HL-60/S4 (cell line): ENCODE results near the gene MPPED2.

ENCODE experiments used
- in situ Hi-C: fragments of 300-500 bp; cut with MboI; formaldehyde crosslinking; loops from 2 replicates; pipeline ENCODE4 v1.14.3; 2022; ENCODE audit warnings: low sequenced_read_pairs

MPPED2 gene

DNA sequence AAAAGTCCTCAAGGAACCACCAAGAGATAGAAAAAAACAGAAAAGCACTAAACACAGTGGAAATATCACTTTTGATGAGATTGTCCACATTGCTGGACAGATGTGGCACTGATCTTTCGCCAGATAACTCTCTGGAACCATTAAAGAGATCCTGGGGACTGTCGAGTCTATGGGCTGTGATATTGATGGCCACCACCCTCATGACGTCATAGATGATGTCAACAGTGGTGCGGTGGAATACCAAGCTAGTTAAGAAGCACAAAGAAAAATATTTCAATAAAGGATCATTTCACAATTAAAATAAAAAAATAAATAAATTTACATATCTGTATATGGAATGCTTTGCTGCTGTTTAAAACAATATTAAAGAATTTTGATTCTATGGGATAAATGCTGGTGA is 217.8 kb downstream of the MPPED2 start:
- in situ Hi-C loops, result loop anchor here (25.0 kb wide), 1 partner anchor 544 kb away; no protein-coding TSS in a partner anchor

- in situ Hi-C loops, result loop anchor here (25.0 kb wide), 1 partner anchor 546 kb away; no protein-coding TSS in a partner anchor
These were observed 220.2 kb downstream of the MPPED2 start for GRCh38 chr11:30365793-30366517.

GRCh38 chr11:30364837-30365482 is 221.2 kb downstream of the MPPED2 start:
- in situ Hi-C loops, result loop anchor here (25.0 kb wide), 1 partner anchor 547 kb away; no protein-coding TSS in a partner anchor

GRCh38 chr11:30364139-30364836 is 221.9 kb downstream of the MPPED2 start:
- in situ Hi-C loops, result loop anchor here (25.0 kb wide), 1 partner anchor 548 kb away; no protein-coding TSS in a partner anchor

DNA sequence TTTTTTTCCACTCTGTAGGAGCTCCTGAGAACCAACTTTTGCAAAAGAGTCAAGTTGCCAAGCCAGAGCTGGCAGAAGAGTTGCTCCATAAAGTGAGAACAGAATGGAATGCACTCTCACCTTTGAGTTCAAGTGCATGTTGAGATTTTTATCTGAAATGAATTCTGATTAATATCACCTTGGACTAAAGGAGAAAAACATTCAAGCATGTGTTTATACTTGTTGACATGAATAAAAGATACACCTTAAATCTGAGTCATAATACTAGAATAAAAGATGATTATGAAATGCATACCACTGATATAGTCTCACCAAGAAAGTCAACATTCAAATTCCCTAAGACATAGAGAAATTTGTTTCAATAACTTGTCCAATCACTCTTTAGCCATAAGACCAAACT is 225.4 kb downstream of the MPPED2 start:
- in situ Hi-C loops, result loop anchor here (25.0 kb wide), 1 partner anchor 552 kb away; no protein-coding TSS in a partner anchor
